ENCODE results near the gene DCLK1. TPM values are rescaled to one million over a fixed set of nuclear protein-coding genes. Genes with fewer than 3 reads are reported as not detected.
A peak's percentile ranks its signal among the peaks of the same experiment; 100 is the strongest.
"Not testable (repeated sequence)": the region's sequence is repeated elsewhere in the genome, so short reads cannot be mapped to it uniquely, and the experiment has no call there.

DCLK1 gene
- total and polyA plus RNA-seq, 8 donors, result 0.67 to 10.1 (median 1.7) TPM

GRCh38 chr13:35984287-35984686, 146.9 kb downstream of the DCLK1 start:
- WGBS, 2 donors, result 78 to 84% methylated on average over 3 of the region's 3 CpGs
- FAIRE-seq, result no peak
- Histone ChIP-seq H3K4me3 (no peak overlapping the region), H3K27me3 (no peaks in the 10 kb centered on the region), H3K27ac (no peak overlapping the region), H3K36me3 (no peaks in the 10 kb centered on the region), H3K9me3 (no peaks in the 10 kb centered on the region), H3K4me1 (no peaks in the 10 kb centered on the region)
- no peak for DNase-seq
- intact Hi-C loops (cut with DNase I), result loop anchor here (5.0 to 10.0 kb wide), 3 partner anchors 288 to 293 kb away; no protein-coding TSS in a partner anchor
- no peak for ATAC-seq
- TF ChIP-seq CTCF (IDR thresholded peaks at IDR 0.05), result no peak

- FAIRE-seq, DNase-seq, H3K27ac ChIP-seq, ATAC-seq, H3K4me1 ChIP-seq, H3K36me3 ChIP-seq, H3K4me3 ChIP-seq, H3K9me3 ChIP-seq, H3K27me3 ChIP-seq: not testable (repeated sequence)
- intact Hi-C loops (cut with DNase I), result loop anchor here (5.0 to 10.0 kb wide), 3 partner anchors 289 to 294 kb away; no protein-coding TSS in a partner anchor
- 69 to 75% methylated on average over 1 of the region's 1 CpG for WGBS, 2 donors
These were observed 147.5 kb downstream of the DCLK1 start for GRCh38 chr13:35983703-35984102.

GRCh38 chr13:35983206-35983605, 148.0 kb downstream of the DCLK1 start:
- 96 to 100% methylated on average over 1 of the region's 1 CpG for WGBS, 2 donors
- no peak for ATAC-seq
- Histone ChIP-seq H3K4me3 (no peak overlapping the region), H3K4me1 (no peaks in the 10 kb centered on the region), H3K9me3 (no peaks in the 10 kb centered on the region), H3K36me3 (no peaks in the 10 kb centered on the region), H3K27ac (no peak overlapping the region), H3K27me3 (no peaks in the 10 kb centered on the region)
- intact Hi-C loops (cut with DNase I), result loop anchor here (5.0 to 10.0 kb wide), 3 partner anchors 289 to 294 kb away; no protein-coding TSS in a partner anchor
- no peak for DNase-seq
- no peak for TF ChIP-seq CTCF (IDR thresholded peaks at IDR 0.05)
- no peak for FAIRE-seq

GRCh38 chr13:35979361-35979951, 151.7 kb downstream of the DCLK1 start:
- no peak overlapping the region for H3K27ac ChIP-seq
- H3K27me3 ChIP-seq, result no peaks in the 10 kb centered on the region
- no peaks in the 10 kb centered on the region for H3K4me1 ChIP-seq
- DNase-seq (peak in 3 of 6 donors; percentile 18 to 36 (median 32)), FAIRE-seq (no peak), ATAC-seq (peak in 3 of 4 donors; percentile 56 to 63 (median 58))
- no peak overlapping the region for H3K4me3 ChIP-seq
- no peak for TF ChIP-seq CTCF (IDR thresholded peaks at IDR 0.05)
- no peaks in the 10 kb centered on the region for H3K36me3 ChIP-seq
- H3K9me3 ChIP-seq, result no peaks in the 10 kb centered on the region
- WGBS, 2 donors, result 70 to 78% methylated on average over 8 of the region's 8 CpGs
- intact Hi-C loops (cut with DNase I), result no loop called here

- no peaks in the 10 kb centered on the region for H3K27me3 ChIP-seq
- H3K9me3 ChIP-seq, result no peaks in the 10 kb centered on the region
- intact Hi-C loops (cut with DNase I), result no loop called here
- no peak overlapping the region for H3K4me3 ChIP-seq
- no peaks in the 10 kb centered on the region for H3K36me3 ChIP-seq
- ATAC-seq (peak; percentile 64 to 84 (median 80)), DNase-seq (peak in 1 of 6 donors; percentile 46), FAIRE-seq (peak; percentile 78)
- TF ChIP-seq CTCF (IDR thresholded peaks at IDR 0.05), result peak; percentile 65 to 85 (median 69)
- no peak overlapping the region for H3K27ac ChIP-seq
- H3K4me1 ChIP-seq, result no peaks in the 10 kb centered on the region
- WGBS, 2 donors, result 37 to 45% methylated on average over 10 of the region's 10 CpGs
These were observed 152.4 kb downstream of the DCLK1 start for GRCh38 chr13:35978607-35979316.

All from pancreas (tissue), 10 donors.